HEK293 (cell line): ENCODE data around the gene CFAP97D2.

Experiments
- CTCF ChIA-PET: fragments of 350-600 bp; formaldehyde crosslinking; extraction: SDS; loops from one replicate; lab custom pipeline; 2021; ENCODE audit warnings: antibody characterized with exemption; lab: Yijun Ruan, JAX
- POLR2A ChIA-PET: fragments of 300-600 bp; formaldehyde crosslinking; extraction: SDS; loops from one replicate; lab custom pipeline; 2020; ENCODE audit warnings: antibody characterized with exemption, inconsistent platforms; lab: Yijun Ruan, JAX
- H3K27ac ChIP-seq: fragments of 200-500 bp; sonication (Bioruptor generic); 2 replicates; pipeline ENCODE4 v1.5.1; 2014; ENCODE audit warnings: low read depth, low read length, control low read depth, inconsistent platforms; ENCODE audit errors: extremely low read depth
- H3K36me3 ChIP-seq, 2 experiments: fragments of 200-500 bp in 1 of 2; sonication (Bioruptor generic) in 1 of 2; 1 replicate in 1 of 2; 2 replicates in 1 of 2; pipeline ENCODE4 v1.5.1; 2014 to 2017; ENCODE audit warnings: inconsistent platforms in 2 of 2, low read length in 2 of 2; ENCODE audit not compliant: control insufficient read depth in 2 of 2, insufficient read depth in 1 of 2
- H3K4me1 ChIP-seq: fragments of 200-500 bp; sonication (Bioruptor generic); 2 replicates; pipeline ENCODE4 v1.5.1; 2014; ENCODE audit warnings: mild to moderate bottlenecking, low read length, inconsistent platforms; ENCODE audit not compliant: control insufficient read depth, insufficient read depth
- H3K4me3 ChIP-seq: 2 replicates; pipeline ENCODE4 v1.5.1; 2011; ENCODE audit warnings: low read depth, mild to moderate bottlenecking, control low read depth, low read length, moderate library complexity
- H3K9me3 ChIP-seq: fragments of 200-500 bp; sonication (Bioruptor generic); 2 replicates; pipeline ENCODE4 v1.5.1; 2014; ENCODE audit warnings: low read depth, low read length, inconsistent platforms; ENCODE audit not compliant: control insufficient read depth, insufficient read depth
- GLIS2 ChIP-seq: fragments of 450-650 bp; formaldehyde crosslinking; IDR thresholded peaks from 2 replicates; pipeline ENCODE4 v1.5.1; 2016; ENCODE audit warnings: missing biosample characterization, missing genetic modification characterization
- HOXA7 ChIP-seq: sonication (generic); formaldehyde crosslinking; IDR thresholded peaks from 2 replicates; pipeline ENCODE4 v1.8.1; 2022; ENCODE audit warnings: missing genetic modification reagents, borderline replicate concordance
- IKZF3 ChIP-seq: fragments of 450-650 bp; IDR thresholded peaks from 2 replicates; pipeline ENCODE4 v1.5.0; 2018; ENCODE audit warnings: missing biosample characterization, mild to moderate bottlenecking, missing genetic modification characterization, moderate library complexity
- OVOL3 ChIP-seq: fragments of 450-650 bp; formaldehyde crosslinking; IDR thresholded peaks from 2 replicates; pipeline ENCODE4 v1.5.1; 2016; ENCODE audit warnings: missing biosample characterization, missing genetic modification characterization
- ZFHX2 ChIP-seq: fragments of 450-650 bp; formaldehyde crosslinking; conservative IDR thresholded peaks from 2 replicates; pipeline ENCODE4 v1.5.1; 2016; ENCODE audit warnings: missing biosample characterization, missing genetic modification characterization
- ZNF157 ChIP-seq: fragments of 450-650 bp; formaldehyde crosslinking; IDR thresholded peaks from 2 replicates; pipeline ENCODE4 v1.5.1; 2016; ENCODE audit warnings: missing biosample characterization, missing genetic modification characterization
- ZNF202 ChIP-seq: fragments of 450-650 bp; formaldehyde crosslinking; IDR thresholded peaks from 2 replicates; pipeline ENCODE4 v1.5.1; 2016; ENCODE audit warnings: missing biosample characterization, missing genetic modification characterization, borderline replicate concordance
- ZNF266 ChIP-seq: fragments of 450-650 bp; formaldehyde crosslinking; IDR thresholded peaks from 2 replicates; pipeline ENCODE4 v1.5.1; 2016; ENCODE audit warnings: missing biosample characterization, missing genetic modification characterization, low read depth
- ZNF585B ChIP-seq: fragments of 450-650 bp; formaldehyde crosslinking; IDR thresholded peaks from 2 replicates; pipeline ENCODE4 v1.5.1; 2016; ENCODE audit warnings: missing biosample characterization, missing genetic modification characterization
- ZNF623 ChIP-seq: fragments of 450-650 bp; formaldehyde crosslinking; IDR thresholded peaks from 2 replicates; pipeline ENCODE4 v1.5.1; 2016; ENCODE audit warnings: missing biosample characterization, missing genetic modification characterization
- ZNF664 ChIP-seq: fragments of 450-650 bp; formaldehyde crosslinking; IDR thresholded peaks from 2 replicates; pipeline ENCODE4 v1.5.1; 2016; ENCODE audit warnings: missing biosample characterization, missing genetic modification characterization
- ZNF843 ChIP-seq: fragments of 450-650 bp; formaldehyde crosslinking; IDR thresholded peaks from 2 replicates; pipeline ENCODE4 v1.5.1; 2016; ENCODE audit warnings: missing biosample characterization, missing genetic modification characterization
- ZSCAN23 ChIP-seq: fragments of 450-650 bp; formaldehyde crosslinking; IDR thresholded peaks from 2 replicates; pipeline ENCODE4 v1.5.1; 2016; ENCODE audit warnings: missing biosample characterization, missing genetic modification characterization
- TF ChIP-seq, protein P1 (sequence below): fragments of 450-650 bp; formaldehyde crosslinking; IDR thresholded peaks from 2 replicates; pipeline ENCODE4 v1.5.1; 2016; ENCODE audit warnings: missing biosample characterization, missing genetic modification characterization
- TF ChIP-seq, protein P2 (sequence below): fragments of 450-650 bp; formaldehyde crosslinking; IDR thresholded peaks from 2 replicates; pipeline ENCODE4 v1.5.1; 2016; ENCODE audit warnings: missing biosample characterization, missing genetic modification characterization

The CFAP97D2 gene

DNA sequence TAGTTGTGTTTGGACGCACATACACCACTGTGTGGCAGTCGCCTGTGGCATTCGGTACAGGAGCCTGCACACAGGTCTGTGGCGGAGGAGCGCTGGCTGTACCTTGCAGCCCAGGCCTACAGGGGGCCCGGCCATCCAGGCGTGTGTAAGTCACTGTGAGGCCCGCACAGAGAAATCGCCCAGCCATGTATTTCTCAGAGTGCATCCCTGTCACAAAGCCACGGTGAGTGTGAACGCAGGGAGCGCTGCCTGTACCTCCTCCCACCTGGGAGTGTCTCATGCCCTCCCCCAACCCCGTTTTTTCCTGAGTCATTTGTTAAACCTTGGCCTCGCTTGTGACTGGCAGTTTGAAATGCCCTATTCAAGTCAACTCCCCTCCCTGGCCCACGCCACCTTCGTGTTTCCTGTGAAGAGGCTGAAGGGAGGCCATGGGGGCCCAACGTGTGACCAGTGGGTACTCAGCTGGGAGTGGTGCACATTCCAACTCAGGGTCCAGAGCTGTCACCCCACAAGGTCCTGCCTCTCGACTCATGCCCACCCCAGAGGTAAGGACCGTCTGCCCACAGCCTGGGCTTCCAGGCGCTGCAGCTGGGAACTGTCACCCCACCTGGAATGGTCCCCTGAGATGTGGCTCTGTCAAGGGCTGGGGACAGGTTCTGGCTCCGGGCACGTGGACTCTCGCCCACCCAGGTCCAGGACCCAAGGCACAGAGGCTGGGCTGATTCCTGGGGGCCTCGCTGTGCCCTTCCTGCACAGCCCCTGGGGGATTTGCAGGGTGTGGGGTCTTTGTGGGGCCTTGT, 35.1 kb upstream of the CFAP97D2 start:
- no peak for TF ChIP-seq ZNF623 (tag by site-specific recombination)
- no peak for TF ChIP-seq HOXA7 (CRISPR knock-in tag)
- TF ChIP-seq, protein P1, sequence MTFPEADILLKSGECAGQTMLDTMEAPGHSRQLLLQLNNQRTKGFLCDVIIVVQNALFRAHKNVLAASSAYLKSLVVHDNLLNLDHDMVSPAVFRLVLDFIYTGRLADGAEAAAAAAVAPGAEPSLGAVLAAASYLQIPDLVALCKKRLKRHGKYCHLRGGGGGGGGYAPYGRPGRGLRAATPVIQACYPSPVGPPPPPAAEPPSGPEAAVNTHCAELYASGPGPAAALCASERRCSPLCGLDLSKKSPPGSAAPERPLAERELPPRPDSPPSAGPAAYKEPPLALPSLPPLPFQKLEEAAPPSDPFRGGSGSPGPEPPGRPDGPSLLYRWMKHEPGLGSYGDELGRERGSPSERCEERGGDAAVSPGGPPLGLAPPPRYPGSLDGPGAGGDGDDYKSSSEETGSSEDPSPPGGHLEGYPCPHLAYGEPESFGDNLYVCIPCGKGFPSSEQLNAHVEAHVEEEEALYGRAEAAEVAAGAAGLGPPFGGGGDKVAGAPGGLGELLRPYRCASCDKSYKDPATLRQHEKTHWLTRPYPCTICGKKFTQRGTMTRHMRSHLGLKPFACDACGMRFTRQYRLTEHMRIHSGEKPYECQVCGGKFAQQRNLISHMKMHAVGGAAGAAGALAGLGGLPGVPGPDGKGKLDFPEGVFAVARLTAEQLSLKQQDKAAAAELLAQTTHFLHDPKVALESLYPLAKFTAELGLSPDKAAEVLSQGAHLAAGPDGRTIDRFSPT (tag by site-specific recombination): no peak
- 0 out of 2 replicates have a peak, but pooled peaks have one; percentile 25 for TF ChIP-seq GLIS2 (tag by site-specific recombination)
- Histone ChIP-seq H3K4me3 (no peak overlapping the region), H3K4me1 (no peaks in the 10 kb centered on the region), H3K36me3 (no peaks in the 10 kb centered on the region), H3K27ac (no peak overlapping the region), H3K9me3 (no peaks in the 10 kb centered on the region)
- ChIA-PET CTCF (interaction anchor here (0.6 kb wide), 2 partner anchors 72 to 76 kb away, joined by 3 read pairs; no protein-coding TSS in a partner anchor), POLR2A (no interaction called here)

DNA sequence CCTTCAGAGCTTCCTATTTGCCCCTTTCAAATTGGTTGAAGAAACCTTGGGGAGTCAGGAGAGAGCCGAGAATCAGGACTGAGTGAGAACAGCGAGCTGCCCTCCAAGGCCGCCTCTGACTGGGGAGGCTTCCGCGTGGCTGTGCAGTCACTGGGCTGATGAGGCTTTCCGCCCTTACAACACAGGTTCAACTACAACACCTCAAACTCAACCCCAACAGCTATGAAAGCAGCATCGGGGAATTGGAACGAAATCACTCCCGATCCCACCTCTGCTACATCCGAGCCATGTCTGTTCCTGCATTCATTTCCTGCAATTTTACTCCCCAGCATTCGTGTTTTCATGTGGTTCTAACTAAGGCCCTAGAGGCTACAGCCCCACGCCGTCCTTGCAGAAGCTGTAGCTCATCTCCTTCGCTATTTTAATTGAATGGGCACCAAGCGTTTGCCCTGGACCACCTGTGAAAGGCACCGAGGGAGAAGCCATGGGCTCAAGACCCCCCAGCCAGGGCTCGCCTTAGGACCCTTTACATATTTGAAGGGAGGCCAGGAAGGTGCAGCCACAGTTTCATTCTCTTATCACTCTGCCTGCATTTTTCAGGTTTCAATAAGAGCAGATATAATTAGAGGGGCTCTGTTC, 34.3 kb upstream of the CFAP97D2 start:
- no peaks in the 10 kb centered on the region for H3K4me1 ChIP-seq
- POLR2A ChIA-PET: no interaction called here

DNA sequence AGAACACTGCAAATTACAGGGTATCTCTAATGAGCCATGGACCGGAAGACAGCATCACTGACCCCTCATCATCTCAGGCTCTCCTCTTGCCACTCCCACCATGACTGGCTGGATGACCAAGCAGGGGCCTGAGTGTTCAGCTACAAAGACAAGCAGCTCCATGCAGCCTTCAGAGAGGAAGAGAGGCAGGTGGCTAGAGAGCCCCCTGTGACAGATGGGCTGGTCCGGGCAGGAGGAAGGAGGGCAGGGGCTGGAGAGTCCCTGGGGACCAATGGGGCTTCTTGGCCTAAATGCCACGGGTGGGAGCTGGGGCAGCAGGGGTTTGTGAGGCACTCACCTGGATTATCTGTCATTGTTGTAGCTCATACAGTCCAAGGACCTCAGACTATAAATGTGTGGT, 33.8 kb upstream of the CFAP97D2 start:
- H3K4me1 ChIP-seq: no peaks in the 10 kb centered on the region
- no peak for TF ChIP-seq IKZF3 (tag by site-specific recombination)
- TF ChIP-seq, protein P2, sequence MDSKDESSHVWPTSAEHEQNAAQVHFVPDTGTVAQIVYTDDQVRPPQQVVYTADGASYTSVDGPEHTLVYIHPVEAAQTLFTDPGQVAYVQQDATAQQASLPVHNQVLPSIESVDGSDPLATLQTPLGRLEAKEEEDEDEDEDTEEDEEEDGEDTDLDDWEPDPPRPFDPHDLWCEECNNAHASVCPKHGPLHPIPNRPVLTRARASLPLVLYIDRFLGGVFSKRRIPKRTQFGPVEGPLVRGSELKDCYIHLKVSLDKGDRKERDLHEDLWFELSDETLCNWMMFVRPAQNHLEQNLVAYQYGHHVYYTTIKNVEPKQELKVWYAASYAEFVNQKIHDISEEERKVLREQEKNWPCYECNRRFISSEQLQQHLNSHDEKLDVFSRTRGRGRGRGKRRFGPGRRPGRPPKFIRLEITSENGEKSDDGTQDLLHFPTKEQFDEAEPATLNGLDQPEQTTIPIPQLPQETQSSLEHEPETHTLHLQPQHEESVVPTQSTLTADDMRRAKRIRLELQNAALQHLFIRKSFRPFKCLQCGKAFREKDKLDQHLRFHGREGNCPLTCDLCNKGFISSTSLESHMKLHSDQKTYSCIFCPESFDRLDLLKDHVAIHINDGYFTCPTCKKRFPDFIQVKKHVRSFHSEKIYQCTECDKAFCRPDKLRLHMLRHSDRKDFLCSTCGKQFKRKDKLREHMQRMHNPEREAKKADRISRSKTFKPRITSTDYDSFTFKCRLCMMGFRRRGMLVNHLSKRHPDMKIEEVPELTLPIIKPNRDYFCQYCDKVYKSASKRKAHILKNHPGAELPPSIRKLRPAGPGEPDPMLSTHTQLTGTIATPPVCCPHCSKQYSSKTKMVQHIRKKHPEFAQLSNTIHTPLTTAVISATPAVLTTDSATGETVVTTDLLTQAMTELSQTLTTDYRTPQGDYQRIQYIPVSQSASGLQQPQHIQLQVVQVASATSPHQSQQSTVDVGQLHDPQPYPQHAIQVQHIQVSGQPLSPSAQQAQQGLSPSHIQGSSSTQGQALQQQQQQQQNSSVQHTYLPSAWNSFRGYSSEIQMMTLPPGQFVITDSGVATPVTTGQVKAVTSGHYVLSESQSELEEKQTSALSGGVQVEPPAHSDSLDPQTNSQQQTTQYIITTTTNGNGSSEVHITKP (tag by site-specific recombination): peak; percentile 61
- no peak for TF ChIP-seq ZNF202 (tag by site-specific recombination)
- TF ChIP-seq ZSCAN23 (tag by site-specific recombination): no peak
- TF ChIP-seq ZNF585B: no peak
- no peak for TF ChIP-seq ZNF664
- no peak for TF ChIP-seq ZFHX2 (tag by site-specific recombination)
- H3K9me3 ChIP-seq: no peaks in the 10 kb centered on the region
- no peak overlapping the region for H3K27ac ChIP-seq
- H3K36me3 ChIP-seq: no peaks in the 10 kb centered on the region
- CTCF ChIA-PET: no interaction called here
- POLR2A ChIA-PET: no interaction called here
- no peak overlapping the region for H3K4me3 ChIP-seq

More for the DNA sequence above, 34.3 kb upstream of the CFAP97D2 start:
- Histone ChIP-seq H3K9me3 (no peaks in the 10 kb centered on the region), H3K4me3 (no peak overlapping the region), H3K27ac (no peak overlapping the region), H3K36me3 (no peaks in the 10 kb centered on the region)
- TF ChIP-seq OVOL3 (tag by site-specific recombination): no peak
- TF ChIP-seq ZNF843 (tag by site-specific recombination): no peak
- TF ChIP-seq ZNF266 (tag by site-specific recombination): no peak
- no peak for TF ChIP-seq ZNF157
- CTCF ChIA-PET: interaction anchor here (0.6 kb wide), 2 partner anchors 73 to 75 kb away, joined by 3 read pairs; no protein-coding TSS in a partner anchor
